ENCODE measurements around the gene CD27.

DNA sequence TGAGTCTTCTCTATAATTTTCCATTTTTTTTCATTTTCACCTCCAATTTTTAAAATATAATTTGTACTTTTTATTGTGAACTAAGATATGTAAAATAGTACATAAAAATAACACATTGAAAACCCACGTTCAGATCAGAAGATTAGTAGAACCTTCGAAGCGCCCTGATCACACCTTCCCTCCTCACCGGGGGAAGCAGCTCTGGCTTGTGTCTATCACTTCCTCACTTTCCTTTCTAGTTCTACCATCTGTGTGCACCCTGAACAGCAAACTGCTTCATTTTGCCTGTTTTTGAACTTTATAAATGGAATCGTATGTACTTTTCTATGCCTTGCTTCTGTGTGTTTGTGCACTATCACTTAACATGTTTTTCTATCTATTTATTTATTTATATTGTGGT, 11.8 kb upstream of the CD27 start:
- TF ChIP-seq, protein P1, sequence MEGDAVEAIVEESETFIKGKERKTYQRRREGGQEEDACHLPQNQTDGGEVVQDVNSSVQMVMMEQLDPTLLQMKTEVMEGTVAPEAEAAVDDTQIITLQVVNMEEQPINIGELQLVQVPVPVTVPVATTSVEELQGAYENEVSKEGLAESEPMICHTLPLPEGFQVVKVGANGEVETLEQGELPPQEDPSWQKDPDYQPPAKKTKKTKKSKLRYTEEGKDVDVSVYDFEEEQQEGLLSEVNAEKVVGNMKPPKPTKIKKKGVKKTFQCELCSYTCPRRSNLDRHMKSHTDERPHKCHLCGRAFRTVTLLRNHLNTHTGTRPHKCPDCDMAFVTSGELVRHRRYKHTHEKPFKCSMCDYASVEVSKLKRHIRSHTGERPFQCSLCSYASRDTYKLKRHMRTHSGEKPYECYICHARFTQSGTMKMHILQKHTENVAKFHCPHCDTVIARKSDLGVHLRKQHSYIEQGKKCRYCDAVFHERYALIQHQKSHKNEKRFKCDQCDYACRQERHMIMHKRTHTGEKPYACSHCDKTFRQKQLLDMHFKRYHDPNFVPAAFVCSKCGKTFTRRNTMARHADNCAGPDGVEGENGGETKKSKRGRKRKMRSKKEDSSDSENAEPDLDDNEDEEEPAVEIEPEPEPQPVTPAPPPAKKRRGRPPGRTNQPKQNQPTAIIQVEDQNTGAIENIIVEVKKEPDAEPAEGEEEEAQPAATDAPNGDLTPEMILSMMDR (IDR thresholded peaks at IDR 0.05) = no peak
- TF ChIP-seq POLR2A (IDR thresholded peaks at IDR 0.05) = no peak
